DND-41 (cell line): ENCODE measurements around the gene CLDN6.

Experiments
- ATAC-seq: fragments of 200-7000 bp; cut with Tn5 transposase; 3 replicates; pipeline ENCODE4 v1.9.1; 2021; ENCODE audit warnings: low read depth; ENCODE audit not compliant: insufficient read depth
- DNase-seq: peaks from one replicate; pipeline ENCODE4 v3.0.0-alpha.2; 2020
- H2AFZ ChIP-seq: 2 replicates; pipeline ENCODE4 v1.6.0; 2012; ENCODE audit warnings: low read depth, low read length
- H3K27ac ChIP-seq: 2 replicates; pipeline ENCODE4 v1.5.1; 2012; ENCODE audit warnings: low read length, inconsistent platforms
- H3K27me3 ChIP-seq: fragments of 200-600 bp; sonication (generic); 2 replicates; pipeline ENCODE4 v1.6.0; 2012; ENCODE audit warnings: low read length, mild to moderate bottlenecking, inconsistent platforms; ENCODE audit not compliant: insufficient read depth, poor library complexity
- H3K36me3 ChIP-seq: 2 replicates; pipeline ENCODE4 v1.5.1; 2012; ENCODE audit warnings: low read length, inconsistent platforms; ENCODE audit not compliant: insufficient read depth
- H3K4me1 ChIP-seq: 2 replicates; pipeline ENCODE4 v1.5.1; 2012; ENCODE audit warnings: mild to moderate bottlenecking, low read length; ENCODE audit not compliant: insufficient read depth
- H3K4me2 ChIP-seq: 2 replicates; pipeline ENCODE4 v1.6.0; 2012; ENCODE audit warnings: mild to moderate bottlenecking, moderate library complexity, low read length, inconsistent platforms; ENCODE audit not compliant: insufficient read depth
- H3K4me3 ChIP-seq, 2 experiments: fragments of 200-600 bp in 1 of 2; shearing (Covaris generic) in 1 of 2; 2 replicates each; pipeline ENCODE4 v1.5.1; 2012 to 2016; ENCODE audit warnings: inconsistent platforms in 2 of 2, low read length in 2 of 2, mild to moderate bottlenecking in 2 of 2, low read depth in 1 of 2, moderate library complexity in 1 of 2
- H3K79me2 ChIP-seq: 2 replicates; pipeline ENCODE4 v1.6.0; 2012; ENCODE audit warnings: low read length, inconsistent platforms; ENCODE audit not compliant: insufficient read depth
- H3K9ac ChIP-seq: 2 replicates; pipeline ENCODE4 v1.6.0; 2012; ENCODE audit warnings: low read depth, mild to moderate bottlenecking, inconsistent platforms, low read length, moderate library complexity
- H3K9me3 ChIP-seq: 2 replicates; pipeline ENCODE4 v1.5.1; 2012; ENCODE audit warnings: low read length, moderate library complexity, mild to moderate bottlenecking, inconsistent platforms; ENCODE audit not compliant: insufficient read depth, severe bottlenecking
- H4K20me1 ChIP-seq: 2 replicates; pipeline ENCODE4 v1.6.0; 2012; ENCODE audit warnings: low read length; ENCODE audit not compliant: insufficient read depth
- EZH2 ChIP-seq: IDR thresholded peaks from 3 replicates; pipeline ENCODE4 v1.6.1; 2012; ENCODE audit warnings: borderline replicate concordance, low read depth, mild to moderate bottlenecking, moderate library complexity, low read length, inconsistent platforms; ENCODE audit not compliant: severe bottlenecking
- TF ChIP-seq, protein P1 (sequence below): IDR thresholded peaks from 2 replicates; pipeline ENCODE4 v1.5.1; 2012; ENCODE audit warnings: borderline replicate concordance, low read length, moderate library complexity, mild to moderate bottlenecking; ENCODE audit not compliant: poor library complexity, severe bottlenecking; ENCODE audit errors: extremely low read depth

CLDN6 gene

DNA sequence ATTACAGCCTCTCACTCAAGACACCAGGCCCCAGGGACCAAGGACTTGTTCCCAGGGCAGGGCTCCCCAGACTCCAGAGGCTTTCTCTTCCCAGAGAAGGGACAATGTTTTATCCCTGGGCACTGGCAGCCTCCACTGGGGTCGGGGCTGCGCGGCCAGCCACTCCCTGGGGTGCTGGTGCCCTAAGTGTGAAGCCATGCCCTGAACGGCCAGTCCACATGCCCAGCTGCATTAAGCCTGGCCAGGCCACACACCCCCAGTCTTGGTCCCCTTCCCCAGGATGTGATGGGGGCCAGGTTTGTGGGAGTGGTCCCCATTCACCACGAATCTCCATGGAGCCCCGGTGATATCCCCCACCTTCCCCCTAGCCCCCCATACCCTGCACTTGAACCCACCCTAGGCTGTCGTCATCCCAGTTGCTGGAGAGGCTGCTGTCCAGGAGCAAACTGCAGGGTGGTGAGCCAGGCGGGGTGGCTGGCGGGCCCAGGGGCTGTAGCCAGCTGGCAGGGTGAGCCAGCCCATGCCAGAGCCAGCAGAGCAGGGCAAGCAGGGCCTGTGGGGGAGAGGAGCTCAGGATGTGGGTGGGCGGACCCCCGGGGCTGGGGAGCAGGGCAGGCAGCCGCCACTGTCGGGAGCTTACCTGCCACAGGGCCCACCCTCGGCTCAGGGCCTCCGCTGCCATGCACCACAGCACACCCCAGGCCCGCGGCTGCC, 44.2 kb downstream of the CLDN6 start:
- H3K9me3 ChIP-seq, result no peaks in the 10 kb centered on the region
- peaks cover 80% of the 10 kb centered on the region for H3K79me2 ChIP-seq
- peaks cover 81% of the 10 kb centered on the region for H3K36me3 ChIP-seq
- no peak overlapping the region for H3K27ac ChIP-seq
- H2AFZ ChIP-seq, result no peak overlapping the region
- H3K4me3 ChIP-seq, result no peak overlapping the region
- peaks cover 70% of the 10 kb centered on the region for H3K4me1 ChIP-seq
- peaks cover 79% of the 10 kb centered on the region for H4K20me1 ChIP-seq
- no peak overlapping the region for H3K9ac ChIP-seq
- H3K27me3 ChIP-seq, result no peaks in the 10 kb centered on the region
- peak overlapping the region; percentile 13; the same call in 1 of the 2 replicates for H3K4me2 ChIP-seq
- ATAC-seq (no peak), DNase-seq (no peak)
- TF ChIP-seq EZH2, result no peak
- TF ChIP-seq, protein P1, sequence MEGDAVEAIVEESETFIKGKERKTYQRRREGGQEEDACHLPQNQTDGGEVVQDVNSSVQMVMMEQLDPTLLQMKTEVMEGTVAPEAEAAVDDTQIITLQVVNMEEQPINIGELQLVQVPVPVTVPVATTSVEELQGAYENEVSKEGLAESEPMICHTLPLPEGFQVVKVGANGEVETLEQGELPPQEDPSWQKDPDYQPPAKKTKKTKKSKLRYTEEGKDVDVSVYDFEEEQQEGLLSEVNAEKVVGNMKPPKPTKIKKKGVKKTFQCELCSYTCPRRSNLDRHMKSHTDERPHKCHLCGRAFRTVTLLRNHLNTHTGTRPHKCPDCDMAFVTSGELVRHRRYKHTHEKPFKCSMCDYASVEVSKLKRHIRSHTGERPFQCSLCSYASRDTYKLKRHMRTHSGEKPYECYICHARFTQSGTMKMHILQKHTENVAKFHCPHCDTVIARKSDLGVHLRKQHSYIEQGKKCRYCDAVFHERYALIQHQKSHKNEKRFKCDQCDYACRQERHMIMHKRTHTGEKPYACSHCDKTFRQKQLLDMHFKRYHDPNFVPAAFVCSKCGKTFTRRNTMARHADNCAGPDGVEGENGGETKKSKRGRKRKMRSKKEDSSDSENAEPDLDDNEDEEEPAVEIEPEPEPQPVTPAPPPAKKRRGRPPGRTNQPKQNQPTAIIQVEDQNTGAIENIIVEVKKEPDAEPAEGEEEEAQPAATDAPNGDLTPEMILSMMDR, result no peak

DNA sequence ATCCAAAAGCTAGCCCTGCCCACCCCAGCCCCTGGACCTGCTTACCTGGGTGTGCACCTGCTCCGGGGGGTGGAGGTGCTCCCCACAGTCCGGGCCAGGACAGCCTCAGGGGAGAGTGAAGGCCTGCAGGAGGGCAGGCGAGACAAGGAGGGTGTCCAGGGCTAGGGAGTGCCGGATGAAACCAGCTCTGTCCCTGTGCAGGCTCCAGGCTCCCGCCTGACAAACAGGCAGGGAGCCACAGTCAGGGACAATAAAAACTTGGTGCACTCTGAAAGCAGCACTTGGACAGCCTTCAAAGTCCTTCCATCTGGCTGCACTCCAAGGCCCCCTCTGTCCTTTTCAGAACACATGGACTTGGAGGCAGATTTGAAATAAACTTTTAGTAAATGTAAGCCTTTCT, 44.9 kb downstream of the CLDN6 start:
- Histone ChIP-seq H2AFZ (no peak overlapping the region), H3K4me3 (no peak overlapping the region), H3K9me3 (no peaks in the 10 kb centered on the region), H3K27ac (no peak overlapping the region), H3K9ac (no peak overlapping the region), H3K4me1 (peaks cover 70% of the 10 kb centered on the region), H3K79me2 (peaks cover 76% of the 10 kb centered on the region), H3K27me3 (no peaks in the 10 kb centered on the region), H3K36me3 (peaks cover 78% of the 10 kb centered on the region), H4K20me1 (peaks cover 77% of the 10 kb centered on the region), H3K4me2 (0 out of 2 replicates have a peak overlapping the region, but pooled peaks have one; percentile 13)
- DNase-seq, result no peak
- no peak for ATAC-seq
- TF ChIP-seq, protein P1, result no peak
- TF ChIP-seq EZH2, result no peak

DNA sequence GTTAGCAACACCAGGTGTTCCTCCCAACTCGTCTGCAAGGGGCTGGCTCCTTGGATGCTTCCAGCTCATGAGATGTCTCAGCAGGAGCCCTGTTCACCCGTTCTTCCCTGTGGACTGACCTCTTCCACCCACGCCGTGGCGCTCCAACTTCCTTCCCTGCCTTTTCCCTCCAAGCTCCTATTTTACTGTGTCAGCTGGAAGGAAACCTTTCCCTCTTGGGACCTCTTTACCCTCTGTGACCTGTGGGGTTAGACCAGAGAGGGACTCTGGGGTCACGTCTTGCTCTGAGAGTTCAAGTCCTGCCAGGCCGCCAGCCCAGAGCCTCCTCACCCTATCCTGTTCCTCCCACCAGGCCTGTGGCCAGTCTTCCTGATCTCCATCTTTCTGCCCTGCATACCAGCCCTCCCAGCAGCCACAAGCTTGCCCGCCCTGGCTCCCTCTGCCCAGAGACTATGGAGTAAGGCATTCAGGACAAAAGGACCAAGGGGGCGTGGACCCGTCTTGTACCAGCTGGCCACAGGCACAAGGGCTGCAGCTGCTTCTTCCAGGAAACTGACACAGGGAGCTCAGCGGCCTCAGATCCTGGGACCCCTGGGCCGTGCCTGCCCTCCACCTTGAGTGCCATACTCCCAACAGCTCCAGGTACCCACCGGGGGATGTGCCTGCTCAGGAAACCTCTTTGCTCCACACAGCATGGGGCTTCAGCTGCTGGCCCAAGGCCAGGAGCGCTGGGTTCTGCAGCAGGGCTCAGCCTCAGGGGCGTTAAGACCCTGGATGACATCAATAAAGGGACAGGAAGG, 45.8 kb downstream of the CLDN6 start:
- H3K79me2 ChIP-seq, result peaks cover 66% of the 10 kb centered on the region
- no peaks in the 10 kb centered on the region for H3K27me3 ChIP-seq
- no peak overlapping the region for H2AFZ ChIP-seq
- DNase-seq, result no peak
- H3K4me3 ChIP-seq, result 0 out of 4 replicates have a peak overlapping the region, but pooled peaks of 1 of the 2 experiments have one; percentile 79
- 0 out of 2 replicates have a peak overlapping the region, but pooled peaks have one; percentile 1 for H3K9ac ChIP-seq
- no peak for ATAC-seq
- no peak for TF ChIP-seq EZH2
- TF ChIP-seq, protein P1, result no peak
- peak overlapping the region; percentile 12; the same call in 1 of the 2 replicates for H3K27ac ChIP-seq
- peak overlapping the region; percentile 97; the same call in 1 of the 2 replicates for H3K4me2 ChIP-seq
- peaks cover 68% of the 10 kb centered on the region for H3K36me3 ChIP-seq
- peaks cover 61% of the 10 kb centered on the region for H3K4me1 ChIP-seq
- peaks cover 68% of the 10 kb centered on the region for H4K20me1 ChIP-seq
- no peaks in the 10 kb centered on the region for H3K9me3 ChIP-seq
